ENCODE data around the gene U2AF1L4.

- TF ChIP-seq, protein P1, sequence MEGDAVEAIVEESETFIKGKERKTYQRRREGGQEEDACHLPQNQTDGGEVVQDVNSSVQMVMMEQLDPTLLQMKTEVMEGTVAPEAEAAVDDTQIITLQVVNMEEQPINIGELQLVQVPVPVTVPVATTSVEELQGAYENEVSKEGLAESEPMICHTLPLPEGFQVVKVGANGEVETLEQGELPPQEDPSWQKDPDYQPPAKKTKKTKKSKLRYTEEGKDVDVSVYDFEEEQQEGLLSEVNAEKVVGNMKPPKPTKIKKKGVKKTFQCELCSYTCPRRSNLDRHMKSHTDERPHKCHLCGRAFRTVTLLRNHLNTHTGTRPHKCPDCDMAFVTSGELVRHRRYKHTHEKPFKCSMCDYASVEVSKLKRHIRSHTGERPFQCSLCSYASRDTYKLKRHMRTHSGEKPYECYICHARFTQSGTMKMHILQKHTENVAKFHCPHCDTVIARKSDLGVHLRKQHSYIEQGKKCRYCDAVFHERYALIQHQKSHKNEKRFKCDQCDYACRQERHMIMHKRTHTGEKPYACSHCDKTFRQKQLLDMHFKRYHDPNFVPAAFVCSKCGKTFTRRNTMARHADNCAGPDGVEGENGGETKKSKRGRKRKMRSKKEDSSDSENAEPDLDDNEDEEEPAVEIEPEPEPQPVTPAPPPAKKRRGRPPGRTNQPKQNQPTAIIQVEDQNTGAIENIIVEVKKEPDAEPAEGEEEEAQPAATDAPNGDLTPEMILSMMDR (IDR thresholded peaks at IDR 0.05), result no peak
- TF ChIP-seq EZH2 (IDR thresholded peaks at IDR 0.05; ENCODE audit: borderline replicate concordance, insufficient read depth, low read depth, low read length, poor library complexity, severe bottlenecking), result no peak
These were observed 12.8 kb upstream of the U2AF1L4 start, which contains the start of gene PROSER3 for GRCh38 chr19:35757749-35758608.
